ENCODE results near the gene TBX4.

The TBX4 gene

GRCh38 chr17:61449707-61450640 lies 2.2 kb upstream of the TBX4 start:
- no peak for DNase-seq (ENCODE audit: low read depth, low spot score)
- no peak overlapping the region for H3K4me3 ChIP-seq (ENCODE audit: low read length)

GRCh38 chr17:61450641-61451537 lies 1.3 kb upstream of the TBX4 start:
- DNase-seq (ENCODE audit: low read depth, low spot score): no peak
- H3K4me3 ChIP-seq (ENCODE audit: low read length): no peak overlapping the region

GRCh38 chr17:61451538-61452300 lies 503 bp upstream of the TBX4 start:
- H3K4me3 ChIP-seq (ENCODE audit: low read length): no peak overlapping the region
- DNase-seq (ENCODE audit: low read depth, low spot score): no peak

DNA sequence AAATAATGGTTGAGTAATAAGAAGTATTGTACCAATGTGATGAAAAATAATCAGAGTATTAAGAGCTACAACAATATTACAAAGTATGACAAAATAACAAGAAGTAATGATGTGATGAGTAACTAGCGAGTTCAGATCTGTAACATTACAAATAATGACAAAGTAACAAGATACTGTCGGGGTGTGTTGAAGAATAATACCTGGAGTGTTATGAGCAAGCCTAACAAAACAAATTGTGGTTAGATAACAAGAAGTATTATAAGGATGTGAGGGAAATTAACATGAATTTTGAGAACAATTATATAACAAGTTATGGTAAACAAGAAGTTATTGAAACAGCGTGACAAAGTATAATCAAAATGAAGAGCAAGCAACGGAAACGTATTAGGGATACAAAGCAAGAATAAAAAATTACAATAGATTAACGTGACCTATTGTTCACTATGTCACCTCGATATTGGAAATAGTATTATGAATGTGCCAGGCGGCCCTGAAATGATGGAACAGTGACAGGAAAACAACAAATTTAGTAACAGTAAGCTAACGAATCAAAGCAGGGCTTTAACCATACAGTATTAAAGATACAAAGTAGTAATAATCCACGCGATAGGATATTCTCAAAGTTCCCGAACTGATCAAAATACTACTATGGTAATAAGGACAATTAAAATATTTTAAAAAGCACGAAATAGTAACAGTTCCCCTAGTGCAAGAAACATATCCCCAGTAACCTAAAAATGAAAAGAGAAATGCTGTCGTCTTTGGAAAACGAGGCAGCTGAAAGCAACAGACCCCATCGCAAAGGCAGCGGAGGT lies 1.6 kb downstream of the TBX4 start:
- H3K4me3 ChIP-seq (ENCODE audit: low read length): no peak overlapping the region
- no peak for DNase-seq (ENCODE audit: low read depth, low spot score)

GRCh38 chr17:61454381-61455323 lies 2.4 kb downstream of the TBX4 start:
- H3K4me3 ChIP-seq (ENCODE audit: low read length): no peak overlapping the region
- DNase-seq (ENCODE audit: low read depth, low spot score): no peak

GRCh38 chr17:61455324-61456060 lies 3.3 kb downstream of the TBX4 start:
- DNase-seq (ENCODE audit: low read depth, low spot score): no peak

DNA sequence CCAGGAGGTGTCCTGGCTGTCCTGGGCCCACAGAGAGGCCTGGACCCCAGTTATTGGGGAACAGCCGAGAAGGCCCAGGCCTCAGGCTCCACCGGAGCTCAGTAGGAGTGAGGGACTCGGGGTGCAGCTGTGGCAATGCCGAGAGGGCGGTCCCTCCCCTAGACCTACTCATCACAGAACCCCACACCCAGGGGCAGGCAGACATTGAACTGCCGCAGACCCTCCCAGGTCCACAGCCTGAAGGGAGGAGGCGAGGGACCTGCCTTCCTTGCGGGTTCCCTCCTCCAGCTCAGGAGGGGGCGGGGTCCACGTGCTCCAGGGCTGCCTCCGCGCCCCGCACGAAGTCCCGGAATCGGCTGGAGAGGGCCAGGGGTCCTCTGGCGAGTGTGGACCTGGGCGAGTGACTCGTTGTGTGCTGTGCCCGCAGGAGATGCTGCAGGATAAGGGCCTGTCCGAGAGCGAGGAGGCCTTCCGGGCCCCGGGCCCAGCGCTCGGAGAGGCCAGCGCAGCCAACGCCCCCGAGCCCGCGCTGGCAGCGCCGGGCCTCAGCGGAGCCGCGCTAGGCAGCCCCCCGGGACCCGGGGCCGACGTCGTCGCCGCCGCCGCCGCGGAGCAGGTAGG lies 3.9 kb downstream of the TBX4 start:
- no peak for DNase-seq (ENCODE audit: low read depth, low spot score)
- no peak overlapping the region for H3K4me3 ChIP-seq (ENCODE audit: low read length)

More at GRCh38 chr17:61455324-61456060, 3.3 kb downstream of the TBX4 start:
- H3K4me3 ChIP-seq (ENCODE audit: low read length): no peak overlapping the region

DNA sequence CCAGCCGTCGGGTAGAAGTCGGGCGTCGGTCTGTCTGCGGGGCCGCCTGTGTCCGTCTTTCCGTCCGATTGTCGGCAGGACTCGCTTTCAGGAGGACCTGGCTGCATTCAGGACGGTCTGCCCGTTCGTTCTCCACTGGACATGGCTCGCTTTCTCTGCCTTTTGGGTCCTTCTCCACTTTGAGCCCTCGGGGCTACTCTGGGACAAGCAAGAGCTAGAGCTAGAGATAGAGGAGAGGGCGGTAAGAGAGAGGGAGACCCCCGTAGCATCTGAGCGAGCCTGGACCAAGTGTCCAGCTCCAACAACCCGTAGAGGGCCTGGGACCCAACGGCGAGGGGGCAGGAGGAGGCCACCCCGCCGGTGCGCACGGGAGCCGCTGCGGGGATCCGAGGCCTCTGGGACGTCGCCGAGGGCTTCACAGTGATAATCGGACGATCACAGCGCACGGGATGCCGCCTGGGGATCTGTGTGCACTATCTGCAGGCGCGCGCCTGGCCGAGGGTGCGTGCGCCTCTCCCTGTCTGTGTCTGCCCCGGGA lies 4.5 kb downstream of the TBX4 start:
- DNase-seq (ENCODE audit: low read depth, low spot score): no peak
- H3K4me3 ChIP-seq (ENCODE audit: low read length): no peak overlapping the region

DNA sequence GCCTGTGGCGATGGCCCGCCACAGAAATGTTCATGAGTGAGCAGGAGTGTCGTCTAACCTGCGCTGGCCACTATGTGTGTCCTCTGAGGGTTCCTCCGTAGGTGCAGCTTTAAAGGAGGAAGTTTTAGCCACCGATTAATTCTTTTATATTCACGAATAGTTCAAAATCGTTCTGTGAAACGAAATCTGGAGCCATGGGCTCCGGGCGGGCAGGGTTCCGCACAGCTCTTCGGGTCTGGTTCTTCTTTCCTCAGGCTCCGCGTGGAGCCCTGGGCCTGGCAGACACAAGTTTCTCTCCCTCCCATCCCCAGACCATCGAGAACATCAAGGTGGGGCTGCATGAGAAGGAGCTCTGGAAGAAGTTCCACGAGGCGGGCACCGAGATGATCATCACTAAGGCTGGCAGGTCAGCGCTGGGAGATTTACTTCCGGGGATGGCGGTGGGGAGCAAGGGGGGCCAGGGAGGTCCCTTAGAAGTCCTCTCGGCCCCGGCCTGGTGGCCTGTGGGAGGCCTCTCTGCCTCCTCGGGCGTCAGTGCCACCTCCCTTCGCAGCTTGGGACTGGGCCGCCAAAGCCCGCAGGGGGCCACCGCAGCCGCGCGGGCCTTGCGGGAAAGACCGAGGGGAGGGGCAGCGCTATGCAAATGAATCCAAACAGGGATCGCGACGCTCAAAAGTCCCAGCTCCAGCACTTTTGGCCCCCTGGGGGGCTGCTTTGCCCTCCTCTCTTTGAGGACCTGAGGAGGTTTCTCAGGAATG lies 5.2 kb downstream of the TBX4 start:
- no peak for DNase-seq (ENCODE audit: low read depth, low spot score)
- H3K4me3 ChIP-seq (ENCODE audit: low read length): no peak overlapping the region

- no peak for DNase-seq (ENCODE audit: low read depth, low spot score)
- no peak overlapping the region for H3K4me3 ChIP-seq (ENCODE audit: low read length)
Observed at GRCh38 chr17:61458000-61458399, 5.8 kb downstream of the TBX4 start.

- no peak for DNase-seq (ENCODE audit: low read depth, low spot score)
Observed at GRCh38 chr17:61458421-61459141, 6.4 kb downstream of the TBX4 start.

GRCh38 chr17:61459142-61459809 lies 7.1 kb downstream of the TBX4 start:
- no peak overlapping the region for H3K4me3 ChIP-seq (ENCODE audit: low read length)
- no peak for DNase-seq (ENCODE audit: low read depth, low spot score)

More at GRCh38 chr17:61458421-61459141, 6.4 kb downstream of the TBX4 start:
- no peak overlapping the region for H3K4me3 ChIP-seq (ENCODE audit: low read length)

- H3K4me3 ChIP-seq (ENCODE audit: low read length): no peak overlapping the region
- no peak for DNase-seq (ENCODE audit: low read depth, low spot score)
Observed at GRCh38 chr17:61459939-61460718, 7.9 kb downstream of the TBX4 start.
